Smooth muscle cell (in vitro differentiated cells): ENCODE data around the gene SYT13. TPM values are rescaled to one million over a fixed set of nuclear protein-coding genes. Genes with fewer than 3 reads are reported as not detected.

Source experiments
- DNase-seq: peaks from one replicate; lab custom pipeline; 2025; ENCODE audit not compliant: unreplicated experiment; lab: John Stamatoyannopoulos, UW
- H2AFZ ChIP-seq: fragments of 200-600 bp; sonication (generic); 2 replicates; pipeline ENCODE4 v1.6.0; 2016; ENCODE audit warnings: antibody characterized with exemption, low read depth, mild to moderate bottlenecking
- H3F3A ChIP-seq: fragments of 200-600 bp; sonication (generic); 2 replicates; pipeline ENCODE4 v1.6.0; 2017; ENCODE audit warnings: antibody characterized with exemption, low read depth
- H3K27ac ChIP-seq: fragments of 200-600 bp; sonication (generic); 2 replicates; pipeline ENCODE4 v1.5.1; 2016; ENCODE audit warnings: low read depth, mild to moderate bottlenecking
- H3K27me3 ChIP-seq: fragments of 200-600 bp; sonication (generic); 2 replicates; pipeline ENCODE4 v1.6.1; 2016; ENCODE audit warnings: low read depth, mild to moderate bottlenecking
- H3K36me3 ChIP-seq: fragments of 200-600 bp; sonication (generic); 2 replicates; pipeline ENCODE4 v1.5.1; 2016; ENCODE audit warnings: low read depth
- H3K4me1 ChIP-seq: fragments of 200-600 bp; sonication (generic); 2 replicates; pipeline ENCODE4 v1.5.1; 2016; ENCODE audit warnings: low read depth
- H3K4me2 ChIP-seq: fragments of 200-600 bp; sonication (generic); 2 replicates; pipeline ENCODE4 v1.6.0; 2016; ENCODE audit warnings: mild to moderate bottlenecking
- H3K4me3 ChIP-seq: fragments of 200-600 bp; sonication (generic); 2 replicates; pipeline ENCODE4 v1.5.1; 2016; ENCODE audit warnings: mild to moderate bottlenecking
- H3K79me2 ChIP-seq: fragments of 200-600 bp; sonication (generic); 2 replicates; pipeline ENCODE4 v1.6.0; 2016; ENCODE audit warnings: low read depth, mild to moderate bottlenecking
- H3K9ac ChIP-seq: fragments of 200-600 bp; sonication (generic); 2 replicates; pipeline ENCODE4 v1.6.0; 2016; ENCODE audit warnings: low read depth
- H3K9me3 ChIP-seq: fragments of 200-600 bp; sonication (generic); replicated peaks from 2 replicates; pipeline ENCODE4 v1.5.1; 2016; ENCODE audit warnings: low read depth
- H4K20me1 ChIP-seq: fragments of 200-600 bp; sonication (generic); 2 replicates; pipeline ENCODE4 v1.6.0; 2016; ENCODE audit warnings: low read depth
- CTCF ChIP-seq: fragments of 200-600 bp; sonication (generic); IDR thresholded peaks from 2 replicates; pipeline ENCODE4 v1.5.1; 2017; ENCODE audit warnings: borderline replicate concordance, mild to moderate bottlenecking, antibody characterized with exemption; ENCODE audit not compliant: insufficient read depth, poor library complexity, severe bottlenecking
- WGBS: methylation state at CpG from one replicate; pipeline ENCODE4 v1.1.7; 2016; ENCODE audit warnings: low lambda C conversion rate; 5-methylcytosine and 5-hydroxymethylcytosine counted together
- polyA plus RNA-seq: library from polyadenylated mRNA; unstranded; fragments of >200 nt; fragmentation: Nextera tagmentation; extraction: Ambion mirVana; gene quantifications from 2 replicates; pipeline ENCODE4 v1.2.1, GENCODE V29; 2016
- total RNA-seq: library from RNA; depleted of rRNA; stranded (reverse); fragments of >200 nt; gene quantifications from 2 replicates; pipeline ENCODE4 v1.2.3, GENCODE V29; 2014

Gene SYT13
- total and polyA plus RNA-seq, 2 experiments from 2014 or later: 0.47 to 1.3 TPM

DNA sequence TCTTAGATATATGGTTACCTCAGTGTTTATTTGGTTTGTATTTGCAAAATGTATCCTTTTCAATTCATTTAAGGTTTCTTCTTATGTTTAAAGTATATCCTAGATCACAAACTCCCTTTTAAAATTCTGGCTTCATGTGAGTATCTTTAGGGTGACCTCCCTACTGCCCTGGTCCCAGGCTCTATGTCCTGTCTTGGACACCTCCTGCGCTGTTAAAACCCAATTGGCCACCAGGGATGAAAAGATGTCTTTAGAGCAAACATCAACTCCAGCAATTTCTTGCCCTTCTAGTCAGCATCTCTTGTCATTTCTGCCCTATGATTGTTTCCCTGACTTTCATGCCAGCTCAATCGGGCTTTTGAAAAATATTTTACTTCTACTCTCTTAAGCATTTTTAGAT is 28.8 kb upstream of the SYT13 start:
- H3K36me3 ChIP-seq: no peaks in the 10 kb centered on the region
- no peak for DNase-seq
- H3K4me3 ChIP-seq: no peak overlapping the region
- no peaks in the 10 kb centered on the region for H3K9me3 ChIP-seq
- no peaks in the 10 kb centered on the region for H3F3A ChIP-seq
- no peak overlapping the region for H2AFZ ChIP-seq
- 80% methylated on average over 2 of the region's 2 CpGs for WGBS
- H4K20me1 ChIP-seq: no peaks in the 10 kb centered on the region
- no peak overlapping the region for H3K9ac ChIP-seq
- TF ChIP-seq CTCF: no peak
- no peak overlapping the region for H3K27ac ChIP-seq
- no peaks in the 10 kb centered on the region for H3K4me1 ChIP-seq
- H3K4me2 ChIP-seq: no peak overlapping the region
- H3K27me3 ChIP-seq: peaks cover 59% of the 10 kb centered on the region
- no peaks in the 10 kb centered on the region for H3K79me2 ChIP-seq

DNA sequence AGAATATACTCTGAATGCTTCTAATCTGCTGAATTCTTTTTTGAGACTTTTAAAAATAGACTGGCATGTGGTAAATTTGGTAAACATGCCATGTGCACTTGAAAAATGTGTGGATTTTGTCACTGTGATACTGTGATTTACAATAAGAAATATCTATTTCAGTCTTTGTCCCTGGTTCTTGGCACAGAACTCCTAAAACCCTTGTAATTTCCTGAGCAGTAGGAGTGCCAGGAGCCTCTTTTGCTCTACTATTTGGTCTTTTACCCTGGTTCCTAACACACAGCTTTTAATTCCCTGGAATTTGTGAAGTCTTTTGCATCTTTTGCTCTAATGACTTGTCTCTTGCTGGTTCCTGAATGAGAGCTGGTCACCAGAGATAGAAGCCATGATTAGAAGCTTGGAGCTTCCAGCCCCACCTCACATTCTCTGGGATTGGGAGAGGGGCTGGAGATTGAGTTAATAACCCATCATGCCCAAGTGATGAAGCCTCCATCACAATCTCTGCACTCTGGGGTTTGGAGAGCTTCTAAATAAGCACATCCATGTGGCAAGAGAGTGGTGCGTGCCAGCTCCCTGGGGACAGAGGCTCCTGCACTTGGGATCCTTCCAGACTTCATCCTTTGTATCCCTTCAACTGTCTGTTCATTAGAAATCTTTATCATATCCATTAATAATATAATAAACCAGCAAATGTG is 27.2 kb upstream of the SYT13 start:
- Histone ChIP-seq H3K27me3 (peaks cover 46% of the 10 kb centered on the region), H3K9ac (no peak overlapping the region), H2AFZ (no peak overlapping the region), H4K20me1 (no peaks in the 10 kb centered on the region), H3K27ac (no peak overlapping the region), H3K9me3 (no peaks in the 10 kb centered on the region), H3F3A (no peaks in the 10 kb centered on the region), H3K36me3 (no peaks in the 10 kb centered on the region), H3K4me2 (no peak overlapping the region), H3K79me2 (no peaks in the 10 kb centered on the region), H3K4me1 (no peaks in the 10 kb centered on the region), H3K4me3 (no peak overlapping the region)
- no peak for TF ChIP-seq CTCF
- WGBS: 83% methylated on average over 1 of the region's 1 CpG
- DNase-seq: no peak

DNA sequence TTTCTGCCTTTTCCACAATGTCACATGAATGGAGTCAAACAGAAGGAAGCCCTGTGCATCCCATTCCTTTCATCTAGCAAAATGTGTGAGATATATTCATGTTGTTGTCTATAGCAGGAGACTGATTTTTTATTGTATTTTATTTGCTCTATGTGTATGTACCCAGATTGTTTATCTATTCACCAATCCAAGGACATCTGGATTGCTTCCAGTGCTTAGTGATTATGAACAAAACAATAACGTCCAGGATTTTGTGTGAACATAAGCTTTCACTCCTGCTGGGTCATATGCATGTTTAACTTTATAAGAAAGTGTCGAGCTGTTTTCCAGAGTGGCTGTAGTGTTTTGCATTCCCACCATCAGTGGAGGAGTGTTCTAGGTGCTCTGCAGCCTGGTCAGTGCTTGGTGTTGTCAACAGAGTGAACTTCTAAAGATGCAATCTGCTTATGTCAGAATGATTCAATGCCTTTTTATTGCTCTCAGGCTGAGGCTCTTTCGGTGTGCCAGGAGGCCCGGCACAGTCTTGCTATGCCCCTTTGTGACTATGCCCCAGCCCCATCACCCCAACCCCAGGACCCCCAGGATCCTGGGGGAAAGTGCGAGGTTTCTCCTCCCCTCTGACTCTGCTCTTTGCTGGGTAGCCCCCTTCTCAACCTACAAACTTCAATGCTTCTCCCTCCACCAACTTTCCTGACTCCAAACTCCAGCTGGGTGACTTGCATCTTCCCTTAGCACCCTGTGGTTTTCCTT is 19.9 kb upstream of the SYT13 start:
- H3K9me3 ChIP-seq: no peaks in the 10 kb centered on the region

More for the DNA sequence above, 19.9 kb upstream of the SYT13 start:
- no peak overlapping the region for H2AFZ ChIP-seq
- H3K4me1 ChIP-seq: no peaks in the 10 kb centered on the region
- no peaks in the 10 kb centered on the region for H4K20me1 ChIP-seq
- 82% methylated on average over 5 of the region's 5 CpGs for WGBS
- no peak for DNase-seq
- no peak overlapping the region for H3K4me2 ChIP-seq
- H3F3A ChIP-seq: no peaks in the 10 kb centered on the region
- H3K36me3 ChIP-seq: no peaks in the 10 kb centered on the region
- no peak overlapping the region for H3K27ac ChIP-seq
- H3K4me3 ChIP-seq: no peak overlapping the region
- no peak overlapping the region for H3K9ac ChIP-seq
- H3K79me2 ChIP-seq: no peaks in the 10 kb centered on the region
- peaks cover 26% of the 10 kb centered on the region for H3K27me3 ChIP-seq
- no peak for TF ChIP-seq CTCF
